NCI-H2171 (cell line): ENCODE results near the gene PI3.
"Not testable (repeated sequence)": the region's sequence is repeated elsewhere in the genome, so short reads cannot be mapped to it uniquely, and the experiment has no call there.

Experiments
- DNase-seq: peaks from one replicate; lab custom pipeline; 2025; lab: John Stamatoyannopoulos, UW

The PI3 gene

GRCh38 chr20:45174434-45175364 lies at the start of gene PI3:
TSS of gene PI3 (plus strand) at chr20:45174902. CDS start at chr20:45174923, 21 bp downstream.
- DNase-seq, result no peak

- no peak for DNase-seq
Measured at GRCh38 chr20:45128099-45128498, 46.6 kb upstream of the PI3 start.

GRCh38 chr20:45136911-45137310 lies 37.8 kb upstream of the PI3 start:
- no peak for DNase-seq

- DNase-seq, result no peak
Measured at GRCh38 chr20:45138561-45139300, 36.0 kb upstream of the PI3 start.

GRCh38 chr20:45139733-45140375 lies 34.8 kb upstream of the PI3 start:
- not testable (repeated sequence) for DNase-seq

- no peak for DNase-seq
Measured at GRCh38 chr20:45140836-45141235, 33.9 kb upstream of the PI3 start.

- no peak for DNase-seq
Measured at GRCh38 chr20:45149062-45149461, 25.6 kb upstream of the PI3 start.

- DNase-seq, result no peak
Measured at GRCh38 chr20:45152405-45152804, 22.3 kb upstream of the PI3 start.

- no peak for DNase-seq
Measured at GRCh38 chr20:45153147-45153546, 21.6 kb upstream of the PI3 start.

- DNase-seq, result no peak
Measured at GRCh38 chr20:45153752-45154151, 20.9 kb upstream of the PI3 start.

GRCh38 chr20:45154183-45154582 lies 20.5 kb upstream of the PI3 start:
- DNase-seq, result no peak

- DNase-seq, result not testable (repeated sequence)
Measured at GRCh38 chr20:45154794-45155193, 19.9 kb upstream of the PI3 start.

- DNase-seq, result no peak
Measured at GRCh38 chr20:45156713-45157112, 18.0 kb upstream of the PI3 start.

- no peak for DNase-seq
Measured at GRCh38 chr20:45157962-45158361, 16.7 kb upstream of the PI3 start.

- DNase-seq, result no peak
Measured at GRCh38 chr20:45163083-45163803, 11.5 kb upstream of the PI3 start.

GRCh38 chr20:45164906-45165305 lies 9.8 kb upstream of the PI3 start:
- no peak for DNase-seq

- DNase-seq, result no peak
Measured at GRCh38 chr20:45173522-45173921, 1.2 kb upstream of the PI3 start.

- no peak for DNase-seq
Measured at GRCh38 chr20:45176526-45177267, 2.0 kb downstream of the PI3 start.

GRCh38 chr20:45179166-45179565 lies 4.5 kb downstream of the PI3 start:
- DNase-seq, result no peak

GRCh38 chr20:45181639-45182038 lies 6.9 kb downstream of the PI3 start:
- DNase-seq, result no peak

- DNase-seq, result no peak
Measured at GRCh38 chr20:45183084-45183483, 8.4 kb downstream of the PI3 start.
